Mucosa of descending colon (tissue), 3 donors: Measurements from ENCODE around the gene SLC7A6OS. TPM values are rescaled to one million over a fixed set of nuclear protein-coding genes. Genes with fewer than 3 reads are reported as not detected.

Experiments used
- ATAC-seq: fragments of 200-7000 bp; cut with Tn5 transposase; one replicate; pipeline ENCODE4 v1.9.1; 2020; ENCODE audit warnings: mild to moderate bottlenecking, moderate library complexity
- DNase-seq, 3 donors: peaks; one replicate each; pipeline ENCODE4 v3.0.0-alpha.2; 2020
- H3K36me3 ChIP-seq: fragments of 200-600 bp; one replicate; pipeline ENCODE4 v1.8.0; 2021; ENCODE audit warnings: low read depth, mild to moderate bottlenecking
- H3K4me1 ChIP-seq: fragments of 200-600 bp; one replicate; pipeline ENCODE4 v1.8.0; 2021; ENCODE audit warnings: low read depth, mild to moderate bottlenecking
- H3K4me3 ChIP-seq: fragments of 200-600 bp; one replicate; pipeline ENCODE4 v1.8.0; 2021; ENCODE audit warnings: mild to moderate bottlenecking
- H3K9me3 ChIP-seq: fragments of 200-600 bp; one replicate; pipeline ENCODE4 v1.8.0; 2021; ENCODE audit warnings: mild to moderate bottlenecking
- intact Hi-C, 2 donors: fragments of 100-400 bp; cut with DNase I in 1 of 2; cut with micrococcal nuclease in 1 of 2; formaldehyde crosslinking; loops; one replicate each; pipeline versions ENCODE4 v1.11.0 to v1.11.1; 2022; cut with DNase I, micrococcal nuclease
- total RNA-seq, 3 donors: library from RNA; stranded (reverse); fragmentation: NEBNext Ultra II Directional in 2 of 3; extraction: Animal tissue kit (Norgen Biotek cat#: 25700) in 2 of 3; gene quantifications; one replicate each; pipeline versions ENCODE4 v1.2.1 to v1.2.4, GENCODE V29; 2021 to 2023
- TF ChIP-seq, protein P1 (sequence below): fragments of 200-600 bp; IDR thresholded peaks from one replicate; pipeline ENCODE4 v1.8.0; 2022; ENCODE audit warnings: antibody characterized with exemption, mild to moderate bottlenecking
- donor health status: DM: no; HTN: no; CAD: no; lungs with moderate emphysema.
- donor health status: DM: no; HTN: no; CAD: no.
- donor health status: DM: no; HTN: yes; CAD: no.

SLC7A6OS gene
- total RNA-seq, 3 donors from 2014 or later: 16.2 to 22.0 (median 18.4) TPM

- intact Hi-C loops: no loop called here
- DNase-seq: no peak
- Histone ChIP-seq H3K9me3 (no peaks in the 10 kb centered on the region), H3K4me1 (peaks cover 45% of the 10 kb centered on the region), H3K36me3 (no peaks in the 10 kb centered on the region), H3K4me3 (no peak overlapping the region)
- no peak for ATAC-seq
- TF ChIP-seq, protein P1, sequence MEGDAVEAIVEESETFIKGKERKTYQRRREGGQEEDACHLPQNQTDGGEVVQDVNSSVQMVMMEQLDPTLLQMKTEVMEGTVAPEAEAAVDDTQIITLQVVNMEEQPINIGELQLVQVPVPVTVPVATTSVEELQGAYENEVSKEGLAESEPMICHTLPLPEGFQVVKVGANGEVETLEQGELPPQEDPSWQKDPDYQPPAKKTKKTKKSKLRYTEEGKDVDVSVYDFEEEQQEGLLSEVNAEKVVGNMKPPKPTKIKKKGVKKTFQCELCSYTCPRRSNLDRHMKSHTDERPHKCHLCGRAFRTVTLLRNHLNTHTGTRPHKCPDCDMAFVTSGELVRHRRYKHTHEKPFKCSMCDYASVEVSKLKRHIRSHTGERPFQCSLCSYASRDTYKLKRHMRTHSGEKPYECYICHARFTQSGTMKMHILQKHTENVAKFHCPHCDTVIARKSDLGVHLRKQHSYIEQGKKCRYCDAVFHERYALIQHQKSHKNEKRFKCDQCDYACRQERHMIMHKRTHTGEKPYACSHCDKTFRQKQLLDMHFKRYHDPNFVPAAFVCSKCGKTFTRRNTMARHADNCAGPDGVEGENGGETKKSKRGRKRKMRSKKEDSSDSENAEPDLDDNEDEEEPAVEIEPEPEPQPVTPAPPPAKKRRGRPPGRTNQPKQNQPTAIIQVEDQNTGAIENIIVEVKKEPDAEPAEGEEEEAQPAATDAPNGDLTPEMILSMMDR: no peak
These were observed 41.0 kb downstream of the SLC7A6OS start for GRCh38 chr16:68269793-68270192.

GRCh38 chr16:68267612-68268405 lies 42.9 kb downstream of the SLC7A6OS start:
- H3K4me1 ChIP-seq: peaks cover 42% of the 10 kb centered on the region
- ATAC-seq (no peak), DNase-seq (peak in 1 of 3 donors; percentile 57)
- TF ChIP-seq, protein P1: no peak
- intact Hi-C loops: no loop called here
- H3K36me3 ChIP-seq: no peaks in the 10 kb centered on the region
- H3K9me3 ChIP-seq: no peaks in the 10 kb centered on the region
- no peak overlapping the region for H3K4me3 ChIP-seq

DNA sequence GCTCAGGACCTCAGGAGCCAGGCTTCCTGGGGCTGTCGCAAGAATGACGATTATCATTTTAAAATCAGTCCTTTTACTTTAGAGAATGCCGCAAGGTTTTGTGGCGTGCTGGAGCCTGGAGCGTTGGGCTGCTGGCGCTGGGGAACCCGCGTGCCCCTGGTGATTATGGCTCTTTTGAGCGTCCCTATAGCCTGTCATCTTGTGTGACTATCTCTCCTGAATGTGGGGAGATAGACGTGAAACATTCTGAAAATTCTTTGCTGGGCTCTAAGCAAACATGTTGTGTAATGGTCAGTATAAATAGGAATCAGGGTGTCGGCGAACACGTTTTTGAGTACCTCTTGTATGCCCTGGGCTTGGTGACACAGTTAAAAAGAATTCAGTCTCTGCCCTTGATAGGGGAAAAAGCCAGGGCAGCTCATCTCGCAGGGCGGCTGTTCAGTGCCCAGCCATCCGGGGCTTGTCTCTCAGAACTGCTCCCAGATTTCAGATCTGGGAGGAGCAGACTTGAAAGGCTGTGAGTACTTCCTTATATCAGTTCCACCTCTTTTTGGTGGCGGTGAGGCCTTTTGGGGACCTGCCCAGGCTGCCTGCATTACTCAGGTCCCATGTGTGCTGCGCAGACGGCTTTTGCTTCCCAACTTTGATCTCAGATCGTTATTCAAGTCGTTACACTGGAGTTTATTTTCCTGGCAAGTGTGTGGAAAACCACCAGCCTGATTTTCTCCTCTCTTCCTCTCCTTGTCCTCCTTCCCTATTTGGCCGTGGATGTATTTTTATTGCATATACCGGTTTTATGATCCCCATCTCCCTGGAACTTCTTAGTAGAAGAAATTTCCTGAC lies 45.4 kb downstream of the SLC7A6OS start:
- Histone ChIP-seq H3K9me3 (no peaks in the 10 kb centered on the region), H3K4me3 (peak overlapping the region; percentile 64), H3K4me1 (peaks cover 36% of the 10 kb centered on the region), H3K36me3 (no peaks in the 10 kb centered on the region)
- peak; percentile 76 to 82 (median 81) for DNase-seq
- peak; percentile 69 for ATAC-seq
- TF ChIP-seq, protein P1: no peak
- intact Hi-C loops: no loop called here

- intact Hi-C loops: loop anchor here in 1 of 2 donors (5.0 kb wide), 1 partner anchor 63 kb away; no protein-coding TSS in a partner anchor
- Histone ChIP-seq H3K36me3 (no peaks in the 10 kb centered on the region), H3K4me3 (peak within 1 kb of the TSS; percentile 64), H3K4me1 (peaks cover 36% of the 10 kb centered on the region), H3K9me3 (no peaks in the 10 kb centered on the region)
- DNase-seq (peak; percentile 81 to 88 (median 87)), ATAC-seq (peak; percentile 79)
- TF ChIP-seq, protein P1: peak; percentile 78
These were observed 46.3 kb downstream of the SLC7A6OS start, which contains the start of gene SLC7A6 for GRCh38 chr16:68264128-68265077. Gene SLC7A6 (plus strand): TSS chr16:68264526. CDS start chr16:68274727, 10,201 bp downstream.
